ENCODE results near the gene DENND4A.

DENND4A gene

GRCh38 chr15:65792138-65792987 lies at the start of gene DENND4A:
DENND4A (minus strand) TSS chr15:65792293; CDS start chr15:65756450, 35,843 bp downstream.
- peak; percentile 99 for DNase-seq (ENCODE audit: low spot score)

- no peak for DNase-seq (ENCODE audit: low spot score)
These were observed 49.2 kb upstream of the DENND4A start for GRCh38 chr15:65841121-65841930.

- no peak for DNase-seq (ENCODE audit: low spot score)
These were observed 47.9 kb upstream of the DENND4A start for GRCh38 chr15:65839985-65840384.

GRCh38 chr15:65839354-65839901 lies 47.3 kb upstream of the DENND4A start:
- no peak for DNase-seq (ENCODE audit: low spot score)

GRCh38 chr15:65837301-65838294 lies 45.5 kb upstream of the DENND4A start:
- DNase-seq (ENCODE audit: low spot score) = no peak

GRCh38 chr15:65836665-65837064 lies 44.6 kb upstream of the DENND4A start:
- peak; percentile 37 for DNase-seq (ENCODE audit: low spot score)

GRCh38 chr15:65835447-65835846 lies 43.4 kb upstream of the DENND4A start:
- DNase-seq (ENCODE audit: low spot score) = no peak

- DNase-seq (ENCODE audit: low spot score) = no peak
These were observed 42.6 kb upstream of the DENND4A start for GRCh38 chr15:65834603-65835282.

- peak; percentile 56 for DNase-seq (ENCODE audit: low spot score)
These were observed 41.6 kb upstream of the DENND4A start for GRCh38 chr15:65833501-65834205.

- DNase-seq (ENCODE audit: low spot score) = peak; percentile 54
These were observed 40.7 kb upstream of the DENND4A start for GRCh38 chr15:65832549-65833364.

GRCh38 chr15:65829130-65829764 lies 37.2 kb upstream of the DENND4A start:
- peak; percentile 66 for DNase-seq (ENCODE audit: low spot score)

- DNase-seq (ENCODE audit: low spot score) = peak; percentile 74
These were observed 36.5 kb upstream of the DENND4A start for GRCh38 chr15:65828585-65828984.

- DNase-seq (ENCODE audit: low spot score) = no peak
These were observed 35.0 kb upstream of the DENND4A start for GRCh38 chr15:65827065-65827464.

GRCh38 chr15:65824941-65825544 lies 33.0 kb upstream of the DENND4A start:
- DNase-seq (ENCODE audit: low spot score) = no peak

GRCh38 chr15:65824031-65824743 lies 32.1 kb upstream of the DENND4A start:
- DNase-seq (ENCODE audit: low spot score) = no peak

GRCh38 chr15:65822316-65822715 lies 30.2 kb upstream of the DENND4A start:
- DNase-seq (ENCODE audit: low spot score) = no peak

- DNase-seq (ENCODE audit: low spot score) = no peak
These were observed 29.0 kb upstream of the DENND4A start for GRCh38 chr15:65821070-65821469.

- no peak for DNase-seq (ENCODE audit: low spot score)
These were observed 27.5 kb upstream of the DENND4A start for GRCh38 chr15:65819563-65819960.
